ENCODE data around the gene EIF5A.

Gene EIF5A

GRCh38 chr17:7289256-7290032, 18.0 kb upstream of the EIF5A start:
- no peak for DNase-seq (ENCODE audit: low spot score)
- no peak for TF ChIP-seq CTCF (IDR thresholded peaks at IDR 0.05; ENCODE audit: extremely low read depth, missing control alignments)

- no peak for DNase-seq (ENCODE audit: low spot score)
- TF ChIP-seq CTCF (IDR thresholded peaks at IDR 0.05; ENCODE audit: extremely low read depth, missing control alignments): no peak
Measured at GRCh38 chr17:7290166-7290565, 17.3 kb upstream of the EIF5A start.

- no peak for TF ChIP-seq CTCF (IDR thresholded peaks at IDR 0.05; ENCODE audit: extremely low read depth, missing control alignments)
- DNase-seq (ENCODE audit: low spot score): no peak
Measured at GRCh38 chr17:7290685-7291084, 16.7 kb upstream of the EIF5A start.

GRCh38 chr17:7292194-7292593, 15.2 kb upstream of the EIF5A start:
- TF ChIP-seq CTCF (IDR thresholded peaks at IDR 0.05; ENCODE audit: extremely low read depth, missing control alignments): no peak

GRCh38 chr17:7292729-7293128, 14.7 kb upstream of the EIF5A start:
- DNase-seq (ENCODE audit: low spot score): peak; percentile 21
- no peak for TF ChIP-seq CTCF (IDR thresholded peaks at IDR 0.05; ENCODE audit: extremely low read depth, missing control alignments)

More at GRCh38 chr17:7292194-7292593, 15.2 kb upstream of the EIF5A start:
- DNase-seq (ENCODE audit: low spot score): no peak

- DNase-seq (ENCODE audit: low spot score): peak; percentile 28
- TF ChIP-seq CTCF (IDR thresholded peaks at IDR 0.05; ENCODE audit: extremely low read depth, missing control alignments): no peak
Measured at GRCh38 chr17:7293159-7293558, 14.3 kb upstream of the EIF5A start.

GRCh38 chr17:7293816-7294613, 13.4 kb upstream of the EIF5A start:
- TF ChIP-seq CTCF (IDR thresholded peaks at IDR 0.05; ENCODE audit: extremely low read depth, missing control alignments): no peak

More at GRCh38 chr17:7293816-7294613, 13.4 kb upstream of the EIF5A start:
- DNase-seq (ENCODE audit: low spot score): peak; percentile 42
